Stimulated activated CD4-positive, alpha-beta T cell treated with anti-CD3 and anti-CD28 coated beads, TNF-alpha, amount 100 ng/mL, for 48 hours (primary cell): ENCODE results near the gene TIA1.
"Not testable (repeated sequence)": the region's sequence is repeated elsewhere in the genome, so short reads cannot be mapped to it uniquely, and the experiment has no call there.

ENCODE experiments used
- DNase-seq, 3 donors: peaks; one replicate each; pipeline ENCODE4 v3.0.0-alpha.2; 2020; ENCODE audit warnings: low read depth in 3 of 3

TIA1 gene, protein sequence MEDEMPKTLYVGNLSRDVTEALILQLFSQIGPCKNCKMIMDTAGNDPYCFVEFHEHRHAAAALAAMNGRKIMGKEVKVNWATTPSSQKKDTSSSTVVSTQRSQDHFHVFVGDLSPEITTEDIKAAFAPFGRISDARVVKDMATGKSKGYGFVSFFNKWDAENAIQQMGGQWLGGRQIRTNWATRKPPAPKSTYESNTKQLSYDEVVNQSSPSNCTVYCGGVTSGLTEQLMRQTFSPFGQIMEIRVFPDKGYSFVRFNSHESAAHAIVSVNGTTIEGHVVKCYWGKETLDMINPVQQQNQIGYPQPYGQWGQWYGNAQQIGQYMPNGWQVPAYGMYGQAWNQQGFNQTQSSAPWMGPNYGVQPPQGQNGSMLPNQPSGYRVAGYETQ

DNA sequence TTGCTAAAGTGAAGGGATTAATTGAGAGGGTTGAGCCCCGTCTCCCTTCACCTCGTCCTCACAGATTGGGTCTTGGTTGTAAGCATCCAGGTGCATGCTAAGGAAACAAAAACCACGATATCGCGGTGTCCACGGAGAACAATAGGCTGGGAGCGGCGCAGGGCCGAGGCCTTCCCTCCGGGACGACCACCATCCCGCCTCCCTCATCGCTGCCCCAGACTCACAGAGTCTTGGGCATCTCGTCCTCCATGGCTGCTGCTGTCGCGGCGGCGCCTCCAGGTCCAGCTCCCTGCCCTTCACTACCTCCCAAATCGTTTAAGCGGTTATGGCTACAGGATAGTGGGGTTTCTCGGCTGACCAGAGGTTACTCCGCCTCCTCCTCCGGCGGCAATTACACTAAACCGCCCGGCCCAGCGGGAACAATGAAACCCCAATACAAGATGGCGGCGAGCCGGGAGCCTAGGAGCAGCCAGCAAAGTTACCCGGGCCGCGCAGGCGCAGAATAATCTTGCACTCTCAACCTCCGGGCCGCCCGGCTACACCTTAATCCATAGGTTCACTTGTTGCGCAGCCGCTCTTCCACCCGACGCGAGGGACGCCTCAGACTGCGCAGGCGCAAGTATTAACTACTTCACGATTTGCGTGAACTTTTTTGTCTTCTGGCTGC, at the start of gene TIA1:
TIA1 (minus strand) TSS at position 448 of the 667 bp plus-strand sequence; CDS start at position 250, 198 bp downstream.
- peak; percentile 96 to 97 (median 96) for DNase-seq

DNA sequence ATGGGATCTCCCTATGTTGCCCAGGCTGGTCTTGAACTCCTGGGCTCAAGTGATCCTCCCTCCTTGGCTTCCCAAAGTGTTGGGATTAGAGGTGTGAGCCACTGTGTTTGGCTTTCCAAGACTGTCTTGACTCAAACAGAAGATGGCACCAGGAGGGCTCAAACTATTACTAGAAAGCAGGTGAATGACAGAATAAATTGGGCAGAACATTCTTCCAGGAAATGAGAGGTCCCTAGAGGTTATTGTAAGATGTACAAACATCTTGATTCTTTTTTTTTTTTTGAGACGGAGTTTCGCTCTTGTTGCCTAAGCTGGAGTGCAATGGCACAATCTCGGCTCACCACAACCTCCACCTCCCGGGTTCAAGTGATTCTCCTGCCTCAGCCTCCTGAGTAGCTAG, 49.4 kb upstream of the TIA1 start:
- DNase-seq = not testable (repeated sequence)

DNA sequence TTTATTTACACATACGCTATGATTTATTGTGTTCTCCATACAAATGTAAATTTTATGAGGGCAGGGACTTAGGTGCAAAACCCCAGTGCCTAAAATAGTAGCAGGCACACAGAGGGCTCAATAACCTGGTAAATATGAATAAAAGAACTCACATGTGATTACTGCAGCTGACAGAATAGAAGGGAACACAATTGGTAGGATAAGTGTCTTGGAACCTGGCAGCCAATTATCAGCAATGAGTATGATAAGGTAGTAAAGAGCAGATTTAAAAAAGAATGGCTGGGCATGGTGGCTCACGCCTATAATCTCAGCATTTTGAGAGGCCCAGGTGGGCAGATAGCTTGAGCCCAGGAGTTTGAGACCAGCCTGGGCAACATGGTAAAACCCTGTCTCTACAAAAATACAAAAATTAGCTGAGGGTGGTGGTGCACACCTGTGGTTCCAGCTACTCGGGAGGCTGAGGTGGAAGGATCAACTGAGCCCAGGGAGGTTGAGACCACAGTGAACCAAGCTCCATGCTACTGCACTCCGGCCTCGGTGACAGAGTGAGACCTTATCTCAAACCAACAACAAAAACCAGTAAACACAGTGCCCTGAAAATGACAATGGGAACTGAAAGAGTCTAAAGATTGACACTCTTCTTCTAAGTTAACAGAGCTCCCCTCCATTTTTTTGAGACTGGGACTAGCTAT, 35.2 kb upstream of the TIA1 start:
- no peak for DNase-seq

DNA sequence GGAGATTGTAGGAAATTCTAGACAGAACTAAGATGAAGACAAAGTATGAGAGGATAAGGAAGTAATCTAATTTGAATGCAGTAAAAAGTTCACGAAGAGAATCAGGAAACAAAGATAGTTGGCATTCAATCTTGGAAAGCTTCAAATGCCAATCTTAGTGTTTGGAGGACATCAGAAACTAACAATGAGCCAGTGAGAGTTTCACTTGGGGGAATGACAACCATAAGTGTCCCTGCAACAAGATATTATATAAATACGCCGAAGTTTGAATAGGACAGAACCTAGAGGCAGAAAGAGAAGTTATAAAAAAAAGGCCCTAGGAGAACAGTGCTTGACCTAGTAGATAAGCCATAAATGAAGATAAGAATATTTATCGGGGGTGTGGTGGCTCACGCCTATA, 34.0 kb upstream of the TIA1 start:
- no peak for DNase-seq

DNA sequence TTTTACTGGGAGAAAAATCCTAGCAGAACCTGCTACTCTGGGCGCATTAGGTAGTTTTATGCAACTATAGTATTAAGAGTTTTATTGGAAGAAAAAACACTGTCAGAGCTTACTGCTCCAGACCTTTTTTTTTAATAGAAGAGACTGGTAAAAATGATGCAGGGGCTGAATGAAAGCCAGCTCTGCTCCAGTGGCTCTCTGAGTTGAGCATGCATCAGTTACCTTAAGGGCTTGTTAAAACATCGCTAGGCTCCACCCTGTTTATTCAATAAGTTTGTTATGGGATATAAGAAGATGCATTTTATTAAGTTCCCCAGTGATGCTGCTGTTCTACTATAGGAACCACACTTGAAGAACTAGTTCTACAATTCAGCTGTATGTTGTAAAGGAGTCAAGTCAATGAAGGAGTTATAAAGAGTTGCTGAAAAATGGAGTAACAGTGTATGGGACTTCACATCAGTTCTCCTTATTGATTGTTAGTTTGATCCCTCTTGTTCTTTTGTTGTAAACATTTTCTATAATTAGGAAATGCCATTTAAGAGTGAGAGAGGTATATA, 31.9 kb upstream of the TIA1 start:
- DNase-seq = no peak

DNA sequence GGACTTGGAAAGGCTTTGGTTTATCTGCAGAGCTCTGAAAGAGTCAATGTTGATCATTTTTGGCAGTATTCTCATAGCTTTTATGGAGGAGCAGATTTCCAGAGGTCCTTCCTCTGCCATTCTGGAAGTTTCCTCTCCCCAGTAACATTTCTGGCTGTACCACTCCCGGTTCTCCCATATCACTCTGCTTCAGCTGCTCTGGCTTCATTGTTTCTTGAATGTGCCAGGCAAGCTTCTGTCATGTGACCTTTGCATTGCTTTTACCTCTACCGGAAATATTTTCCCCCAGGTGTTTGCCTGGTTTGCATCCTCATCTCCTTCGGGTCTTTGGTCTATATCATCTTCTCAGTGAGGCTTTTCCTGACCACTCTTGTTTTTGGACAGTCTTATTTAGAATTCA, 21.9 kb upstream of the TIA1 start:
- DNase-seq = no peak

DNA sequence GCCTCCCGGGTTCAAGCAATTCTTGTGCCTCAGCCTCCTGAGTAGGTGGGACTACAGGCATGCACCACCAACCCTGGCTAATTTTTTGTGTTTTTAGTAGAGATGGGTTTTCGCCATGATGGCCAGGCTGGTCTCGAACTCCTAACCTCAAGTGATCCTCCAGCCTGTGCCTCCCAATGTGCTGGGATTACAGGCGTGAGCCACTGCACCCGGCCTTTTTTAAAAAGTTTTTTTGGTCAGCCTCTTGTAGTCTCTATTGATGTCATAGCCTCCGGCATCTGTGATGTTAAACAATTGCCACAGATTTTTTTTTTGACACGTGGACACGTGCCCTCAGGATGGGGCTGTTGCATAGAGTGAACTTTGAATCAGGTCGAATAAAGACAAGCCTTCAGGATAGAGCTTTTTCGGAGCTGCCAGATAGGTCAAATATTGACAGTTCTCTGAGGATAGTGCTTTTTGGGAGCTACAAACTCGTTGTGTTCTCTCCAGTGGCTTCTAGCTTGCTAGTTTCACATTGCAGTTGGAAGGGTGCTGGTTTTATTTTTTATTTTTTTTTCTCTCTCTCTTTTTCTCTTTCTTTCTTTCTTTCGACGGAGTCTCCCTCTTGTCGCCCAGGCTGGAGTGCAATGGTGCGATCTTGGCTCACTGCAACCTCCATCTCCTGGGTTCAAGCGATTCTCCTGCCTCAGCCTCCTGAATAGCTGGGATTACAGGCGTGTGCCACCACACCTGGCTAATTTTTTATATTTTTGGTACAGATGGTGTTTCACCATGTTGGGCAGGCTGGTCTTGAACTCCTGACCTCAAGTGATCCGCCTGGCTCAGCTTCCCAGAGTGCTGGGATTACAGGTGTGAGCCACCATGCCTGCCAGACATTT, 21.2 kb upstream of the TIA1 start:
- DNase-seq = not testable (repeated sequence)

DNA sequence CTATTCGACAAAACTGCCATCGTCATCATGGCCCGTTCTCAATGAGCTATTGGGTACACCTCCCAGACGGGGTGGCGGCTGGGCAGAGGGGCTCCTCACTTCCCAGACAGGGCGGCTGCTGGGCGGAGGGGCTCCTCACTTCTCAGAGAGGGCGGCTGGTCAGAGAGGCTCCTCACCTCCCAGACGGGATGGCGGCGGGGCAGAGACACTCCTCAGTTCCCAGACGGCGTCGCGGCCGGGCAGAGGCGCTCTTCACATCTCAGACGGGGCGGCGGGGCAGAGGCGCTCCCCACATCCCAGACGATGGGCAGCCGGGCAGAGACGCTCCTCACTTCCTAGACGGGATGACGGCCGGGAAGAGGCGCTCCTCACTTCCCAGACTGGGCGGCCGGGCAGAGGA, 18.5 kb upstream of the TIA1 start:
- not testable (repeated sequence) for DNase-seq

DNA sequence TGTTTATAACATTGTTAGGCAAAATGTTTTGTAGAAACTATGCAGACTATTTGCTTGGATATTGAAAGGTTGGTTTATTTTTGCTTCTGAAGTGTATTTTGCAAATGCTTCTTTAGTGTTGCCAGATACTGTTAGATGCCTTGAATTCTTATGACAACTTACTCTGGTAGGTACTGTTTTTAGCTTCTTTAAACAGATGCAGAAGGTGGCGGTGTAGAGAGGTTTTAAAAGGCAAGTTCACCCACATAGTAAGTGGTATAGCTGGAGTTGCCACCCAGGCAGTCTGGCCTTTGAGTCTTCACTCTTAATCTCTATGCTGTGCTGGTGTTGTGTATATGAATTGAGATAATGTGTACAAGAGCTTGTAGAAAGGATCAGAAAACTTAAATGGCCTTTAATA, 13.1 kb upstream of the TIA1 start:
- no peak for DNase-seq

DNA sequence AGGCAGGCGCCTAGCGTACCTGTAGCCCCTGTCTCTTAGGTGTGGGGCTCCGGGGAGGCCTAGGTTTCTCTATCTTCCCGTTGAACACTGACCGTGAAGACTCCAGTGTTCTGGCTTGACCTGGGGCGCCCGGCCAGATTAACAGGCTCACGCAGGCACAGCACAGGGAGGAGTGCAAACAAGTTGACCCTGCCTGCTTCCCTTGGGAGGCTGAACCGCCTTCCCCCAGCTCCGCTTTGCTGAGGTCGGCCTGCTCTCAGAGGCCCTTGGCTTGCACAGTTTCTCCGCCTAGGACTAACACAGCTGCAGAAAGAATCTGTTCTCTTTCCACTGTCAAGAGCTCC, 10.1 kb upstream of the TIA1 start:
- DNase-seq = no peak

DNA sequence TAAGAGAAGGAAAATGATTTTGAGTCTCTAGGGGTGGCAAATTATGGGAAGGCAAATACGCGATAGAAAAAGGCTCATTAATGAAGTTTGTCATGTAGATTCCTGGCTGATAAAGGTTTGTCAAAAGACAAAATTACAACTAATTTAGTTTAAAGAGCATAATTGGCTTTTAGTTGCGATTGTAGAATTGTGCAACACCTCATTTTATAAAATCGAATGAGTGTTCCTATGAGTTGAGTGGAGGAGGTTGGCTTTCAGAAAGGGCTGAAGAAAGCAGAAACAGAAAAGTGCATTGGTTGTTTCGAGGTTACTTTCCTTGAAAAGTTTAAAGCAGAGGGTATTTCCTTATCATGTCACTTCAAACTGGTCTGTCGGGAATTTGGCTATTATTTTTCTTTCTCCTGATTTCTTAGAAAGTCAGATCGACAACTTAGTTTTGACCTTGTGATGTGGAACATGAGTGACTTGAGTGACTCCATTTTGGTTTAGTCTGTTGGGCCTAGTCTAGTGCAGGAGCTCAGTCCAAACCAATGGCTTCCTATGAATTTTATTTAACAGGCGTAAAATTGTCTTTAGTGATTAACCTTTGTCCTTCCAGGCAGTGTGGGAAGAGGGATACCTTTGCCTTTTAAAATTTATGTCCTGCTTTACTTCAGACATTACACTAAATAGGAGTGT, 7.3 kb upstream of the TIA1 start:
- no peak for DNase-seq

DNA sequence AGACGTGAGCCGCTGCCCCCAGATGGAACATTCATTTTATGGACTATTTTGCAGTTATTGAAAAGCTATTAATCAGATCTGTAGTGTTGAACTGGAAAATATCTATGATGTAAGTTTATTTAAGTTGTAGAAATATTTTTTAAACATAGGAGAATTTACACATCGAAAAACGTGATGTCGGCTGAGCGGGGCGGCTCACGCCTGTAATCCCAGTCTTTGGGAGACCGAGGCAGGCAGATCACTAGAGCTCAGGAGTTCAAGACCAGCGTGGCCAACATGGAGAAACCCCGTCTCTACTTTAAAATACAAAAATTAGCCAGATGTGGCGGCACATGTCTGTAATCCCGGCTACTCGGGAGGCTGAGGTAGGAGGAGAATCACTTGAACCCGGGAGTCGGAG, 2.0 kb upstream of the TIA1 start:
- DNase-seq = no peak

DNA sequence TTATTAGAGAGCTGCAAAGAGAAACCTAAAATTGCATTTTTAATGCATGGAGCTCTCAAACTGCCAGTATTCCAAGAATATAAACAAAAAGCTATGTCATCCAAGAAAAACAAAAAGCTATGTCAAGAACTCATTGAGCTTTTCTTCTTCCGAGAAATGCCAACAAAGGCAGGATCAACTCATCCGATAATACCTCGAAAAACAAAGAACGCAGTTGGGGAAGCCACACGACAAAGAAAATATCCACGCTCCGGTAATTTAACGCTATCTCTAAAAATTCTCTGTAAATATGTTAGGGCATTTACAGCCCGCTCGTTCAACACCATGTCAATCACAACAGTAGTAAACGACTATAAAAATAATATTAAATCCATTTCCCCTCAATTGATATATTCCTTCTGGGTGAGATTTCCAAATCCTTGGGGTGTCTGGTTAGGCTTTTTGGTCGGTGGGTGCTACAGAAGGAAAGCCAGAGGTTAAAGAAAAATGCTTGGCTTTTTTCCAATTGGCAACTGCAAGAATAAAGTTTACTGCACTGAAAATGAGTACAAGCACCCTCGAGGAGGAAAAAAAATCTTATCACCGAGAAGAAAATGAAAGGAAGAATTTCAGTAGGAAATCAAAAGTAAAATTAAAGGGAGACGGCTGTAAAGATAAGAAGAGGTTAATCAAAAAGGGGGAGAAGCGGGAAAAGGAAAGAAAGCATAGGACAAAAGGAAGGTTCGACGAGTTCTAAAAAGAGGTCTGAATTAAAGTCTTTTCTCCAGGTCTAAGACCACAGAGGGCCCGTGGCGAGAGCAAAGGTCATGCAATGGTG, 856 bp downstream of the TIA1 start:
- no peak for DNase-seq

DNA sequence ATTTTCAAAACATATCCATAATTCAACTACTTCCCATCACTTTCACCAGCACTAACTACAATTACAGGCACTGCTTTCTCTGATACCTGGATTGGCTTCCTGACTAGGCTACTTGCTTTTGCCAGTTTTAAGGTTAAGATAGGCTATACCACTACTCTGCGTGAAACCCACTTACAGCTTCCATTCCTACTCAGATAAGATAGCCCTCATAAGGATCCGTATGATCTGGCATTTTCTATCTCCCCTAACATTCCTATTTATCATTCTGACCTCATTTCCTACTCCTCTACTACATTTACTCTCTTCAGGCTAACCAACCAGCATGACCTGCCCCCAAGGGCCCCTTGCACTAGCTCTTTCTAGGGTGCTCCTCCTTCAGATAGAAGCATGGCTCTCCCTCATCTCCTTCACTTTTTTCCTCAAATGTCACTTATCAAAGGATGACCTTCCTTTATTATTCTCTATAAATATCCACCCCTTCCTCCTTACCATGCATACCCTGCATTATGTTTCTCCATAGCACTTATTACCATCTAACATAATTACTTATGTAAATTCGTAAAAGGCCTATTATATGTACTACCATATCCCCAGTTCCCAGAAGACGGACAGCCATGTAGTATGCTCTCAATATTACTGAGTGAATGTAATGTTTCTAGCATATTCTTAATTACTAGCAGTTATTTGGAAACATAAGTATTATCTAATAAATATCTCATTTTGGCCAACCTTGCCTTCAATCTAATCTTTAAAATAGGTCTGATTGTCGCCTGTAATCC, 4.4 kb downstream of the TIA1 start:
- DNase-seq = no peak

DNA sequence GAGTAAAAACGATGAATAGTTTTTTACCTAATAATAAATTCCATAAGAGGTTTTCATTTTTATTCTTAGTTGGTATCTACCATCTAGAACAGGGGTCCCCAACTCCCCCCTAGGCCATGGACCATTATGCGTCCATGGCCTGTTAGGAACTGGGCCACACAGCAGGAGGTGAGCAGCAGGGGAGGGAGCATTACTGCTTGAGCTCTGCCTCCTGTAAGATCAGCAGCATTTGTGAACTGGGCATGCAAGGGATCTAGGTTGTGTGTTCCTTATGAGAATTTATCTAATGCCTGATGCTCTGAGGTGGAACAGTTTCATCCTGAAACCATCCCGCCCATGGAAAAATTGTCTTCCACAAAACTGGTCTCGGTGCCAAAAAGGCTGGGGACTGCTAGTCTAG, 5.9 kb downstream of the TIA1 start:
- DNase-seq = no peak

DNA sequence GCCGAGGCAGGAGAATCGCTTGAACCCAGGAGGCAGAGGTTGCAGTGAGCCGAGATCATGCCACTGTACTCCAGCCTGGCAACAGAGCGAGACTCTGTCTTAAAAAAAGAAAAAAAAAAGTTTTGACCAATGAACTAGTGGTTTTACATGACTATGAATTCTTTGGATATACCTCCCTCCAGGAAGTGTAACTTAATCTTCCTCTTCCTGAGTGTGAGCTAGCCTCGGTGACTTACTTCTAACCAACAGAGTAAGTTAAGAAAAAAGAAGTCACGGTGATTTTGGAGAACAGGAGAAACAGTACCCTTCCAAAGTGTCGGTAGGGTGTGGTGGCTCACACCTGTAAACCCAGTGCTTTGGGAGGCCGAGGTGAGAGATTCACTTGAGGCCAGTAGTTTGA, 7.1 kb downstream of the TIA1 start:
- DNase-seq = no peak

DNA sequence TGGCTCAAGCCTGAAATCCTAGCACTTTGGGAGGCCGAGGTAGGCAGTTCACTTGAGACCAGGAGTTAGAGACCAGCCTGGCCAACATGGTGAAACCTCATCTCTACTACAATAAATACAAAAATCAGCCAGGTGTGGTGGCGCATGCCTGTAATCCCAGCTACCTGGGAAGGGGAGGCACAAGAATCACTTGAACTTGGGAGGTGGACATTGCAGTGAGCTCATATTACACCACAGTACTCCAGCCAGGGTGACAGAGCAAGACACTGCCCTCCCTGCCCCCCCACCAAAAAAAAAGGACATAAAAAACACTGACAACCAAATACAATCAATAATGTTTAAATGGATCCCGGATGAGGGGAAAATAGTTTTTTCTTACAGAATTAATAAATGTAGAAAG, 7.8 kb downstream of the TIA1 start:
- no peak for DNase-seq

DNA sequence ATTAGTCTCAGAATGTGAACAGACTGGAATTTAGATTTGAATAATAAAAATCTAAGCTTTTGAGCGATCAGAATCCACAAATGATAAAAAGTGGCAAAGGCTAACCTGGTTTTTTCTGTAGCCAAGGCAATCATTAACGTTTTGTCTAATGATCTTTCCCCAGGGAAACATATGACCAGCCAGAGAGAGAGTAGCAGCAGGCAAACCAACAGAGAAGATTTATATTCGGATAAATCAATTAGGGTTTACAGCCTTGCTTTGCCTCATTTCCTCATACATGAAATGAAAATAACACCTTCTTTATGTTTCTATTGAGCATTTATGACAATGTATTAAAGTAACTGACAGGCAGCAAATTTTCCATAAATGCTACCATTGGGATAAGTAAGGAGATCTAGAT, 14.5 kb downstream of the TIA1 start:
- no peak for DNase-seq

DNA sequence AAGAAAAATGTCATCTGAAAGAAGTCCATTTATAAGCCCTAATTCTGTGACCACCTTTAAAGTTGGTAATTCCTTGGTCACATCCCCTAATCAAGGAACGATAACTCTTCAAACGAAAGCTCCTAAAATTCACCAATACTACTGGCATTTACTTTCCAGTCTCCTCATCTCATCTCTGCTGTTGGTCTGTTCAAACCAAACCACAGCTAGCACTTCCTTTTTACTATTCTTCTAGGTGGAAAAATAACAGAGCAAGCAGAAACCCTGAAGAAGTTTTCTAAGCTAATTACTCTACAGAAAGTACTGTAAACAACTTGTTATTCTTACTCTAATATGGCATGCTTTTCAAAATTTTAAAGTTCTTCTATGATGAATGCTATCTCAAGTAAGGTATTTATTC, 21.6 kb downstream of the TIA1 start:
- DNase-seq = no peak
